Measurements from ENCODE around the gene NLN.
"Not testable (repeated sequence)": the region's sequence is repeated elsewhere in the genome, so short reads cannot be mapped to it uniquely, and the experiment has no call there.

The NLN gene

GRCh38 chr5:65866837-65867521 is 145.0 kb downstream of the NLN start:
- no peak for DNase-seq

GRCh38 chr5:65867542-65868195 is 145.7 kb downstream of the NLN start:
- DNase-seq = no peak

GRCh38 chr5:65868509-65868908 is 146.5 kb downstream of the NLN start:
- DNase-seq = no peak

- no peak for DNase-seq
Measured at GRCh38 chr5:65871182-65871581, 149.2 kb downstream of the NLN start.

- DNase-seq = not testable (repeated sequence)
Measured at GRCh38 chr5:65871776-65872175, 149.8 kb downstream of the NLN start.

GRCh38 chr5:65873181-65873750 is 151.3 kb downstream of the NLN start:
- DNase-seq = no peak

GRCh38 chr5:65874241-65874640 is 152.2 kb downstream of the NLN start:
- no peak for DNase-seq

- no peak for DNase-seq
Measured at GRCh38 chr5:65876496-65876895, 154.5 kb downstream of the NLN start.

- DNase-seq = no peak
Measured at GRCh38 chr5:65876970-65877369, 155.0 kb downstream of the NLN start.

All from nucleus accumbens (tissue), 56 donors.